Activated naive CD8-positive, alpha-beta T cell treated with anti-CD3 and anti-CD28 coated beads, Interleukin-2, amount 50 U/mL, for 24 hours (primary cell): ENCODE data around the gene CD84.
A peak's percentile ranks its signal among the peaks of the same experiment; 100 is the strongest.

ENCODE experiments used
- ATAC-seq: fragments of 150-1000 bp; cut with Tn5 transposase; one replicate; pipeline ENCODE4 v1.10.0; 2021
- DNase-seq: peaks from one replicate; pipeline ENCODE4 v3.0.0; 2021
- H3K27ac Mint-ChIP-seq: one replicate; pipeline ENCODE4 v1.8.0; 2021; ENCODE audit warnings: mild to moderate bottlenecking, mixed read lengths
- H3K27me3 Mint-ChIP-seq: one replicate; pipeline ENCODE4 v1.8.0; 2021; ENCODE audit warnings: mixed read lengths
- H3K36me3 Mint-ChIP-seq: one replicate; pipeline ENCODE4 v1.8.0; 2021; ENCODE audit warnings: low read depth, mixed read lengths
- H3K4me1 Mint-ChIP-seq: one replicate; pipeline ENCODE4 v1.8.0; 2021; ENCODE audit warnings: mixed read lengths
- H3K4me3 Mint-ChIP-seq: one replicate; pipeline ENCODE4 v1.8.0; 2021; ENCODE audit warnings: mild to moderate bottlenecking, moderate library complexity, mixed read lengths
- H3K9me3 Mint-ChIP-seq: one replicate; pipeline ENCODE4 v1.8.0; 2021; ENCODE audit warnings: mixed read lengths

CD84 gene

GRCh38 chr1:160619742-160620277 is 40.5 kb upstream of the CD84 start:
- Mint-ChIP-seq H3K4me1 (peaks cover 66% of the 10 kb centered on the region), H3K27ac (peak overlapping the region; percentile 47), H3K27me3 (no peaks in the 10 kb centered on the region), H3K4me3 (no peak overlapping the region), H3K36me3 (peaks cover 85% of the 10 kb centered on the region), H3K9me3 (no peaks in the 10 kb centered on the region)
- DNase-seq = no peak
- ATAC-seq = no peak

GRCh38 chr1:160618763-160619274 is 39.5 kb upstream of the CD84 start:
- no peak for ATAC-seq
- peaks cover 62% of the 10 kb centered on the region for H3K4me1 Mint-ChIP-seq
- H3K4me3 Mint-ChIP-seq = no peak overlapping the region
- H3K36me3 Mint-ChIP-seq = peaks cover 83% of the 10 kb centered on the region
- DNase-seq = peak; percentile 60
- H3K27me3 Mint-ChIP-seq = no peaks in the 10 kb centered on the region
- H3K9me3 Mint-ChIP-seq = no peaks in the 10 kb centered on the region
- H3K27ac Mint-ChIP-seq = peak overlapping the region; percentile 30

- Mint-ChIP-seq H3K4me1 (peaks cover 59% of the 10 kb centered on the region), H3K4me3 (no peak overlapping the region), H3K27me3 (no peaks in the 10 kb centered on the region), H3K27ac (peak overlapping the region; percentile 11), H3K36me3 (peaks cover 83% of the 10 kb centered on the region), H3K9me3 (no peaks in the 10 kb centered on the region)
- ATAC-seq = no peak
- no peak for DNase-seq
Observed at GRCh38 chr1:160618327-160618726, 39.0 kb upstream of the CD84 start.

GRCh38 chr1:160615660-160616059 is 36.4 kb upstream of the CD84 start:
- Mint-ChIP-seq H3K36me3 (peaks cover 83% of the 10 kb centered on the region), H3K4me1 (peaks cover 43% of the 10 kb centered on the region), H3K27ac (peak overlapping the region; percentile 11), H3K4me3 (no peak overlapping the region), H3K27me3 (no peaks in the 10 kb centered on the region), H3K9me3 (no peaks in the 10 kb centered on the region)
- DNase-seq (no peak), ATAC-seq (no peak)

- DNase-seq = no peak
- H3K36me3 Mint-ChIP-seq = peaks cover 86% of the 10 kb centered on the region
Observed at GRCh38 chr1:160614410-160614809, 35.1 kb upstream of the CD84 start.

GRCh38 chr1:160612613-160613218 is 33.4 kb upstream of the CD84 start:
- DNase-seq = no peak
- Mint-ChIP-seq H3K27ac (no peak overlapping the region), H3K27me3 (no peaks in the 10 kb centered on the region), H3K4me3 (no peak overlapping the region), H3K36me3 (peaks cover 82% of the 10 kb centered on the region), H3K4me1 (peaks cover 46% of the 10 kb centered on the region), H3K9me3 (no peaks in the 10 kb centered on the region)
- no peak for ATAC-seq

More at GRCh38 chr1:160614410-160614809, 35.1 kb upstream of the CD84 start:
- Mint-ChIP-seq H3K27ac (no peak overlapping the region), H3K4me3 (no peak overlapping the region), H3K4me1 (peaks cover 46% of the 10 kb centered on the region), H3K27me3 (no peaks in the 10 kb centered on the region), H3K9me3 (no peaks in the 10 kb centered on the region)
- no peak for ATAC-seq

GRCh38 chr1:160610569-160611242 is 31.4 kb upstream of the CD84 start:
- Mint-ChIP-seq H3K27ac (peak overlapping the region; percentile 79), H3K4me3 (no peak overlapping the region), H3K36me3 (peaks cover 74% of the 10 kb centered on the region), H3K4me1 (peaks cover 61% of the 10 kb centered on the region), H3K27me3 (no peaks in the 10 kb centered on the region), H3K9me3 (no peaks in the 10 kb centered on the region)
- no peak for DNase-seq
- ATAC-seq = no peak

GRCh38 chr1:160608941-160609340 is 29.6 kb upstream of the CD84 start:
- no peak overlapping the region for H3K4me3 Mint-ChIP-seq

GRCh38 chr1:160608514-160608913 is 29.2 kb upstream of the CD84 start:
- H3K27ac Mint-ChIP-seq = peak overlapping the region; percentile 82
- ATAC-seq = no peak
- DNase-seq = no peak
- peaks cover 64% of the 10 kb centered on the region for H3K4me1 Mint-ChIP-seq
- peaks cover 18% of the 10 kb centered on the region for H3K9me3 Mint-ChIP-seq
- no peaks in the 10 kb centered on the region for H3K27me3 Mint-ChIP-seq
- H3K36me3 Mint-ChIP-seq = peaks cover 73% of the 10 kb centered on the region
- H3K4me3 Mint-ChIP-seq = no peak overlapping the region

More at GRCh38 chr1:160608941-160609340, 29.6 kb upstream of the CD84 start:
- H3K27me3 Mint-ChIP-seq = no peaks in the 10 kb centered on the region
- H3K4me1 Mint-ChIP-seq = peaks cover 65% of the 10 kb centered on the region
- DNase-seq = no peak
- peaks cover 75% of the 10 kb centered on the region for H3K36me3 Mint-ChIP-seq
- H3K9me3 Mint-ChIP-seq = peaks cover 13% of the 10 kb centered on the region
- no peak for ATAC-seq
- peak overlapping the region; percentile 82 for H3K27ac Mint-ChIP-seq

GRCh38 chr1:160608057-160608456 is 28.8 kb upstream of the CD84 start:
- Mint-ChIP-seq H3K27ac (peak overlapping the region; percentile 82), H3K36me3 (peaks cover 73% of the 10 kb centered on the region), H3K9me3 (peaks cover 22% of the 10 kb centered on the region), H3K4me1 (peaks cover 61% of the 10 kb centered on the region), H3K27me3 (no peaks in the 10 kb centered on the region), H3K4me3 (no peak overlapping the region)
- DNase-seq (no peak), ATAC-seq (no peak)

GRCh38 chr1:160607672-160608032 is 28.4 kb upstream of the CD84 start:
- Mint-ChIP-seq H3K27ac (peak overlapping the region; percentile 82), H3K4me3 (no peak overlapping the region), H3K27me3 (no peaks in the 10 kb centered on the region), H3K9me3 (peaks cover 26% of the 10 kb centered on the region), H3K4me1 (peaks cover 61% of the 10 kb centered on the region), H3K36me3 (peaks cover 73% of the 10 kb centered on the region)
- DNase-seq = no peak
- peak; percentile 27 for ATAC-seq

- H3K27ac Mint-ChIP-seq = peak overlapping the region; percentile 82
- peaks cover 72% of the 10 kb centered on the region for H3K36me3 Mint-ChIP-seq
- H3K4me1 Mint-ChIP-seq = peaks cover 61% of the 10 kb centered on the region
- DNase-seq = peak; percentile 41
- ATAC-seq = peak; percentile 94
- H3K9me3 Mint-ChIP-seq = peaks cover 29% of the 10 kb centered on the region
- no peaks in the 10 kb centered on the region for H3K27me3 Mint-ChIP-seq
- peak overlapping the region; percentile 48 for H3K4me3 Mint-ChIP-seq
Observed at GRCh38 chr1:160607011-160607671, 27.8 kb upstream of the CD84 start.

- H3K36me3 Mint-ChIP-seq = peaks cover 72% of the 10 kb centered on the region
- peak overlapping the region; percentile 82 for H3K27ac Mint-ChIP-seq
- H3K4me3 Mint-ChIP-seq = peak overlapping the region; percentile 48
Observed at GRCh38 chr1:160606611-160607010, 27.3 kb upstream of the CD84 start.

GRCh38 chr1:160605792-160606479 is 26.6 kb upstream of the CD84 start:
- H3K9me3 Mint-ChIP-seq = peaks cover 41% of the 10 kb centered on the region
- DNase-seq = no peak

More at GRCh38 chr1:160606611-160607010, 27.3 kb upstream of the CD84 start:
- Mint-ChIP-seq H3K9me3 (peaks cover 34% of the 10 kb centered on the region), H3K4me1 (peaks cover 61% of the 10 kb centered on the region), H3K27me3 (no peaks in the 10 kb centered on the region)
- DNase-seq = no peak
- no peak for ATAC-seq

More at GRCh38 chr1:160605792-160606479, 26.6 kb upstream of the CD84 start:
- ATAC-seq = no peak
- Mint-ChIP-seq H3K4me1 (peaks cover 55% of the 10 kb centered on the region), H3K36me3 (peaks cover 71% of the 10 kb centered on the region), H3K27me3 (no peaks in the 10 kb centered on the region), H3K27ac (peak overlapping the region; percentile 82), H3K4me3 (peak overlapping the region; percentile 48)
